ENCODE measurements around the gene CABP7.

- TF ChIP-seq ZNF841 (CRISPR knock-in tag; IDR thresholded peaks at IDR 0.05; ENCODE audit: borderline replicate concordance) (no peak), POLR2AphosphoS5 (IDR thresholded peaks at IDR 0.05; ENCODE audit: low read depth, low read length) (no peak)
Observed at GRCh38 chr22:29679316-29679715, 40.5 kb upstream of the CABP7 start.
